Stimulated activated effector memory CD8-positive, alpha-beta T cell treated with anti-CD3 and anti-CD28 coated beads, Interleukin-12 subunit alpha, Interleukin-12 subunit beta, amount 100 ng/mL, for 72 hours (primary cell): ENCODE results near the gene PDLIM7.
A peak's percentile ranks its signal among the peaks of the same experiment; 100 is the strongest.

ENCODE experiments used
- ATAC-seq: fragments of 150-1000 bp; cut with Tn5 transposase; 2 replicates; pipeline ENCODE4 v1.10.0; 2021
- DNase-seq, 2 donors: peaks; one replicate each; pipeline ENCODE4 v3.0.0; 2021 to 2022; ENCODE audit warnings: low spot score in 2 of 2
- H3K27ac Mint-ChIP-seq: one replicate; pipeline ENCODE4 v1.8.0; 2022; ENCODE audit warnings: mild to moderate bottlenecking, mixed read lengths
- H3K36me3 Mint-ChIP-seq: one replicate; pipeline ENCODE4 v1.8.0; 2022; ENCODE audit warnings: mild to moderate bottlenecking, mixed read lengths
- H3K4me1 Mint-ChIP-seq: one replicate; pipeline ENCODE4 v1.8.0; 2022; ENCODE audit warnings: mixed read lengths
- H3K4me3 Mint-ChIP-seq: one replicate; pipeline ENCODE4 v1.8.0; 2022; ENCODE audit warnings: mild to moderate bottlenecking, mixed read lengths
- H3K9me3 Mint-ChIP-seq: one replicate; pipeline ENCODE4 v1.8.0; 2022; ENCODE audit warnings: mixed read lengths

The PDLIM7 gene

DNA sequence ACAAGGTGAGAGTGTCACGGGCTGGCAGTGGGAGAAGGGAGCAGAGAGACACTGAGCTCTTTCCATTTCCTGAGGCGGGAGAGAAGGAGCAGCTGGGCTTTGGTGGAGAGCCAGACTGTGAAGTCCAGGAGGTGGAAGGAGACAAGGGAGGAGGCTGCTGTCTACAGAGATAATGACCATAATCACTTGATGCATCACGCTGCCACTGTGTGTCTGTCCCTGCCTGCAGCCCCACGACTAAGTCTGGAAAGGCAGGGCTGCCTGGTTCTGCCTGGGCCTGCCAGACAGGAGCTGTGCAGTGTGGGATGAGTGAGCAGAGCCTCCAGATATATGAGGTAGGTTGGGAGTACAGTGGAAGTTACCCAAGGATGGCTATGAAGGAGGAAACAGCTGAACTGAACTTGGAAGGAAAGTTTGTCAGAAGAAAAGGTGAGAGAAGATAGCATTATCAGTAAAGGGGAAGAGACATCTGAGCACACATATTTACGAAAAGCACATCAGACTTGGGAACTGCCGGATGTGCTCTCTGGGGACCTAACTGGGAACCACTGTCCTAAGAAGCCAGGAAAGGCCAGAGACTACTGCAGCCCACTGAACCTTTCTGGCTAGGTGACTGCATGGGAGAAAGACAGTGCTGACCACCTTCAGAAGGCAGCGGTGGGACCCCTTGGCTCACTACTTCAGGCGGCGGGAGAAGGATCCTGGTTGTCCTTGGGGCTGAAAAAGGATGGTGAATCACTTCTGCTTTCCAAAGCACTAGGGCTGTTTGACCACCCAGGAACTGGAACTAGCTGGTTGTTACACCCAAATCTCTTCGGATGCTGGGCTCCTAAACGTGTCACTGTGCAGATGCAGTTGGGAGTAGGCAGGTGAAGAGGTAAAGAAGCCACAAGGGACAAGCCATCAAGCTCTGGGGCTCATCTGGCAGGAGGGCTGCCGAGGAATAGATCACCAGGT lies 32.1 kb upstream of the PDLIM7 start:
- ATAC-seq: no peak
- H3K4me1 Mint-ChIP-seq: peaks cover 6% of the 10 kb centered on the region
- H3K27ac Mint-ChIP-seq: peak overlapping the region; percentile 83
- no peaks in the 10 kb centered on the region for H3K9me3 Mint-ChIP-seq
- peaks cover 51% of the 10 kb centered on the region for H3K36me3 Mint-ChIP-seq
- H3K4me3 Mint-ChIP-seq: no peak overlapping the region
- DNase-seq: no peak

- Mint-ChIP-seq H3K4me1 (peaks cover 6% of the 10 kb centered on the region), H3K9me3 (no peaks in the 10 kb centered on the region), H3K4me3 (no peak overlapping the region), H3K27ac (no peak overlapping the region), H3K36me3 (peaks cover 50% of the 10 kb centered on the region)
- DNase-seq: no peak
- no peak for ATAC-seq
Observed at GRCh38 chr5:177528631-177529030, 31.2 kb upstream of the PDLIM7 start.

DNA sequence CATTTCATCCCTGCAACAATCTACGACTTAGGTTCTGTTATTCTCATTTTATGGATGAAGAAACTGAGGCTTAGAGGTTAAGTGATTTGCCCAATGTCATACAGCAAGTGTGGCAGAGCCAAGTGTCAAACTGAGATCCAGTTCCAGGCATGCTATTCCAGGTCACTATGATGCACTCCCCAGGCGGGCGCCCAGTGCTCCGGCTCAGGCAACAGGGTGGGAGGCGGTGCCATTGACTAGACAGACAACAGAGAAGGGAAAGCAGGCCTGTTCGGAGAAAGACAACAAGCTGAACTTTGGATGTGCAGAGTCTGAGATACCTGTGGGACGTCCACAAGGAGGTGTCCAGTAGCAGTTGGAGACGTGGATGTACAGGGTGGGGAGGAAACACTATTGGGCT lies 30.2 kb upstream of the PDLIM7 start:
- H3K36me3 Mint-ChIP-seq: peaks cover 49% of the 10 kb centered on the region
- H3K27ac Mint-ChIP-seq: no peak overlapping the region
- no peak overlapping the region for H3K4me3 Mint-ChIP-seq
- ATAC-seq (no peak), DNase-seq (no peak)
- H3K4me1 Mint-ChIP-seq: peaks cover 6% of the 10 kb centered on the region
- no peaks in the 10 kb centered on the region for H3K9me3 Mint-ChIP-seq

- H3K36me3 Mint-ChIP-seq: peaks cover 42% of the 10 kb centered on the region
- no peak overlapping the region for H3K4me3 Mint-ChIP-seq
- H3K27ac Mint-ChIP-seq: no peak overlapping the region
- DNase-seq (no peak), ATAC-seq (no peak)
- peaks cover 7% of the 10 kb centered on the region for H3K4me1 Mint-ChIP-seq
- H3K9me3 Mint-ChIP-seq: no peaks in the 10 kb centered on the region
Observed at GRCh38 chr5:177526791-177527190, 29.4 kb upstream of the PDLIM7 start.

DNA sequence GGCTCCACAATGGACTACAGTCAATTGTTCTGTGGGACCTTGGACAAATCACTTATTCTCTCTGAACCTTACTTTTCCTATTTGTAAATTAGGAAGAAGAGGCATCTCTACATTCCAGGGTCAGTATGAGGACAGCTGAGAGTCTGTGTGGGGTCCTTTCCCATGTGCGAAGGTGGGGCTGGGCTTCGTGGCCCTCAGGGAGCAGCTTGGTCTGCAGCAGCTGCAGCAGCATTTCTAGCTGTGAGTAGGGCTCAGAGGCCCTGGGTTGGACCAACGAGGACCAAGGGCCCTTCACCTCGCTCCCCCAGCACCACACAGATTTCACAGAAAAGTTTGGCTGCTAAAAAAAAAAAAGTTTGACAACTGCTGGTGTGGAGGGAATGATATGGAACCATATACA lies 28.8 kb upstream of the PDLIM7 start:
- Mint-ChIP-seq H3K27ac (no peak overlapping the region), H3K9me3 (no peaks in the 10 kb centered on the region), H3K36me3 (peaks cover 46% of the 10 kb centered on the region), H3K4me1 (peaks cover 13% of the 10 kb centered on the region), H3K4me3 (no peak overlapping the region)
- ATAC-seq (no peak), DNase-seq (no peak)

- no peak for DNase-seq
- H3K27ac Mint-ChIP-seq: no peak overlapping the region
- H3K9me3 Mint-ChIP-seq: no peaks in the 10 kb centered on the region
- ATAC-seq: no peak
- peaks cover 47% of the 10 kb centered on the region for H3K36me3 Mint-ChIP-seq
- no peak overlapping the region for H3K4me3 Mint-ChIP-seq
- H3K4me1 Mint-ChIP-seq: peaks cover 18% of the 10 kb centered on the region
Observed at GRCh38 chr5:177524941-177525655, 27.7 kb upstream of the PDLIM7 start.

GRCh38 chr5:177524539-177524900 lies 27.1 kb upstream of the PDLIM7 start:
- Mint-ChIP-seq H3K9me3 (no peaks in the 10 kb centered on the region), H3K4me1 (peaks cover 24% of the 10 kb centered on the region), H3K36me3 (peaks cover 52% of the 10 kb centered on the region), H3K27ac (no peak overlapping the region), H3K4me3 (no peak overlapping the region)
- DNase-seq: no peak
- ATAC-seq: no peak

DNA sequence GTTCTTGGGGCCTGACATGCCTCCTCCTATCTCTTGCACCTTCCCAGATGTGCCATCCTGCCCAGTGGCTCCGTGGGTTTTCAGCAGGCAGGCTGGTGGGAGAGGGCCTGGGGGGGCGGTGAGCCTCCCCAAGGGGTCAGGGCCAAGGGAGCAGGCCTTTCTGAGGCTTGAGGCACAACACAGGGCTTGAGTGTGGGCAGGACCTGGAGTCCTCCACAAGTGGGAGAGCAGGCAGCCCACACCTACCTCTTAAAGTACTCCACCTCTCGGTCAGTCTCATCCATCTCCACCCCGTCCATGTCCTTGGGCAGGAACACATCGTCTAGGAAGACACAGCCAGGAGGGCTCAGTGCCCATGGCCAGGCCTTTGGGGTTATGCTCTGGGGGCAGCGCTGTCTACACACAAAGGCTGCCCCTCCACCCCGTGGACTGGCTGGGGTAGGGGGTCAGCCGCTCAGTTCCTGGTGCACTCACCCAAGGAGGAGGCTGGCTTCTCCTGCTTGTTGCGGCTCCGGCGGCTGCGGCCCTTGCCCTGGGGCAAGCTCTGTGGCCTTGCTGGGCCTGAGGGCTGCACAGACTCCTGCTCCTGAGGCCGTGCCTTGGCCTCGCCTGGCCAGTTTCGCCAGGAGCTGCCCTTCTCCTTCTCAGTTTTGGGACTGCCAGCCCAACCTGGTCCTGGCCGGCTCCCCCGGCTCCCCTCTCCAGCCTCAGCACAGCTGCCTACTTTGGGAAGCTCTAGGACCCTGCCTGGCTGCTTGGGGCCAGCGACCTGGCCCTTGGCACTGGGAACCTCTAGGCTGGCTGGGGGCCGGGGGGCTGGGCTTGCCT lies 26.5 kb upstream of the PDLIM7 start:
- Mint-ChIP-seq H3K4me1 (peaks cover 29% of the 10 kb centered on the region), H3K4me3 (no peak overlapping the region), H3K27ac (peak overlapping the region; percentile 41), H3K36me3 (peaks cover 58% of the 10 kb centered on the region), H3K9me3 (no peaks in the 10 kb centered on the region)
- ATAC-seq (no peak), DNase-seq (no peak)

GRCh38 chr5:177520916-177521513 lies 23.6 kb upstream of the PDLIM7 start:
- no peak overlapping the region for H3K4me3 Mint-ChIP-seq

DNA sequence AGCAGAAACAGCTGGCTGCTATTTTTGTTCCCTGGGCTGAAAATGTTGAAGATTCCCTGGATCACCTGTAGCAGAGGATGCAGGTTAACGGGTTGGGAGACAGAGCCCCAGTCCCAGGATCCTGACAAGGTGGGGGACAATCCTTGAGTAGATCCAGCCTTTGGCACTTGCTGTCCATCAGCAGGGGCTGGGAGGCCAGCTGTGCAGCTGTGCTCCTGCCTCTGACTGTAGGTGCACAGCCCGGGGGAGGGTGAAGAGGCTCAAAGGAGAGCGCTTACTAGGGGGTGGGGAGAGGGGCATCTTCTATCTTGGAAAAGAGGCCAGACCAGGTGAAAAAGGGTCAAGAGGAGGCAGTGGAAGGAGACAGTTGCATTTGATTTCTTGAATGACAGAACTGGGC lies 22.9 kb upstream of the PDLIM7 start:
- H3K4me3 Mint-ChIP-seq: no peak overlapping the region

More at GRCh38 chr5:177520916-177521513, 23.6 kb upstream of the PDLIM7 start:
- DNase-seq: no peak
- no peak for ATAC-seq
- Mint-ChIP-seq H3K36me3 (peaks cover 75% of the 10 kb centered on the region), H3K4me1 (peaks cover 46% of the 10 kb centered on the region), H3K27ac (peak overlapping the region; percentile 92), H3K9me3 (no peaks in the 10 kb centered on the region)

DNA sequence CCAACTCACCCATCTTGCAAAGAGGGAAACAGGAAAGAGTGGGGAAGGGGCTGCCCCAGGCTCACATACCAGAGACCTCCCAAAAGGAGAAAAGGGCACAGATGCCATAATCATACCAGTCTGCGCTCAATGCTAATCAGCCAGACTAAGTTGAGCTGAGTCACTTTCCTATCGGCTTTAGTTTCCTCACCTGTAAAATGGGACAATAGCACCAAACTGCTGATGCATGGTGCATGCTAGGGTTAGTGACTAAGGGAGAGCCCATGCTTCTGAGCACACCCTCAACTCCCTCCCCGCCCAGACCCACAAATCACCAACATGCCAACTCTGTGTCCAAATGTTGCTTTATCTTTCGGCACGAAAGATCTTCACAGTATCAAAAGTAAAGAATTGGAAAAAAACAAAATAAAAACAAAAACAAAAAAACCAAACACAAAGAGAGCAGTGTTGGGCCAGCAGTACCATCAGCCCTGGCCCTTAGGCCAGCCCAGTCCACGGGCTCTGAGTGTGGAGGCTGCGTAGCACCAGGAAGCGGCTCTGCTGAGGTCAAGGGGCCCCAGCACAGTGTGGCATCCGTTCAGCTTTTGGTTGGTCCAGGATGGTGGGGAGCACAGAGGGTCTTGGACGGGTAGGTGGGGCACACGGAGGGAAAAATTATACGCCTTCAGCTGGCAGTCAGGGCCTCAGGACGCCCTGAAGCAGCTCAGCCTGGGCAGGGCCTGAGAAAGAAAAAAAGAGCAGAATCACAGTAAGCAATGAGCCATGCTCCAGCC lies 22.2 kb upstream of the PDLIM7 start:
- H3K4me3 Mint-ChIP-seq: peak overlapping the region; percentile 24
- H3K9me3 Mint-ChIP-seq: no peaks in the 10 kb centered on the region
- H3K36me3 Mint-ChIP-seq: peaks cover 79% of the 10 kb centered on the region
- H3K4me1 Mint-ChIP-seq: peaks cover 58% of the 10 kb centered on the region
- DNase-seq (no peak), ATAC-seq (no peak)
- H3K27ac Mint-ChIP-seq: peak overlapping the region; percentile 92

More for the DNA sequence above, 22.9 kb upstream of the PDLIM7 start:
- DNase-seq: no peak
- no peaks in the 10 kb centered on the region for H3K9me3 Mint-ChIP-seq
- peak overlapping the region; percentile 92 for H3K27ac Mint-ChIP-seq
- peaks cover 76% of the 10 kb centered on the region for H3K36me3 Mint-ChIP-seq
- peaks cover 54% of the 10 kb centered on the region for H3K4me1 Mint-ChIP-seq
- no peak for ATAC-seq

DNA sequence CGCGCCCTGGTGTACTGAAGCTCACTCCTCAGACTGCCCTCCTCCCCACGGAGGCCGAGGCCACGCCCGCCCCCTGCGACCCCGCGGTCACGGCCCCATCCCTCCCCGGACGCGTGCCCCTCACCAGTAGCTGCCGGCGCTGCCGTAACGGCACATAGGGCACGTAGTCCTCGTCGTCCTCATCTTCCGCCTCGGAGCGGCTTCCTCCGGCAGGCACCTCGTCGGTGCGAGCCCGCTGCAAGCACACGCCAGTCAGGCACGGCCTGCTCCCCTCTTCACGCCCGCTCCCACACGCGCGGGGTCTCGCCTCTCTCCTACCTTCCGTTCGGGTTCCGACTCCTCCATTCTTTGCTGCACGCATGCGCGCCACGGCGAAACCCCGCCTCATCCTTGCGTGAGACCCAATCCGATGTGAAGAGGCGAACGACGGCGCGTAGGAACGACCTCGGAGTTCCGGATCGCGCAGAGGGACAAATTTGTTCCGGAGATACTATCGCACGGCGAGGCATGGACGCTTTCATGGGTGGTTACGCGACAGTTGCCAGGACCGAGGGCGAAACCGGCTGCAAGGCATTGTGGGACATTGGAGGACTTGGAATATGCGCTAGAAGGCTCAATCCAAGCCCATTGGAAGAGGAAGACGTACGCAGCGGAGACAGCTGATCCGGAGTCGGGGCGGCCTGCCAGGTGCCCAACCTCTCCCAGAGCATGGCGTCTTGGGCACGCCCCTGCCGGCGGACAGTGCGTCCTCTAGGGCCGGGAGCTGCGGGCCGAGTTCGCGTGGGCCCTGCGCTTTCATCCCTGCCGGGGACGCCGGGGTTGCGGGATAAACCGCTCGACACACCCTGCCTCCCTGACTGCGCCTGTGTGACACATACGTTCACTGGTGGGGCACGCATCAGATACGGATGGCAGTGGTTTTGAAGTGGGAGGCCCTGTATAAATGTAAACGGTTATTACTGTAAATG lies 19.5 kb upstream of the PDLIM7 start, which contains the start of gene DDX41:
Gene DDX41 (minus strand): TSS at position 361 of the 968 bp plus-strand sequence. CDS start 16 bp downstream, at position 345.
- peak within 1 kb of the TSS; percentile 89 for H3K4me3 Mint-ChIP-seq
- H3K27ac Mint-ChIP-seq: peak within 1 kb of the TSS; percentile 96
- peaks cover 84% of the 10 kb centered on the region for H3K36me3 Mint-ChIP-seq
- H3K9me3 Mint-ChIP-seq: no peaks in the 10 kb centered on the region
- H3K4me1 Mint-ChIP-seq: peaks cover 67% of the 10 kb centered on the region
- DNase-seq (peak; percentile 88 to 98), ATAC-seq (peak; percentile 89)

DNA sequence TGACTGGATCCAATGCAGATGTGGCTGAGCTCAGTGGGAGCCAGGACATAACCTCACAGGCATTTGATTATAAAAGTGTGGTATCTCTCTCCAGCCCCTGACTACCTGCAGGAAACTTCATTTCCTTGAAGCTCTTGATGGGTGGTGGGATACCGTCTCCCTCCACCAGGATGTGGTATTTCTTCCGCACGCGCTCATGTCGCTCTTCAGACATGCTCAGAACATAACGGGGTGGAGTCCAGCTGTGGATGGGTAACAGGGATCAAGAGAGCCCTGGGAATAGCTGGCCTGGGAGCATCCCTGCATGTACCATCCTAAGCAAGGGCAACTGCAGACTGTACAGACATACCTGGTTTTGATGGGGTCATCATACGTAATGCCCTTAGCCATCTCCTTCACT lies 18.2 kb upstream of the PDLIM7 start:
- Mint-ChIP-seq H3K27ac (peak overlapping the region; percentile 96), H3K9me3 (no peaks in the 10 kb centered on the region), H3K4me3 (peak overlapping the region; percentile 89), H3K36me3 (peaks cover 83% of the 10 kb centered on the region), H3K4me1 (peaks cover 62% of the 10 kb centered on the region)
- no peak for DNase-seq
- no peak for ATAC-seq
